CD4-positive, alpha-beta T cell treated with Interferon alpha-2 for 1 hour (primary cell): ENCODE results near the gene ZNF688.
"Not testable (repeated sequence)": the region's sequence is repeated elsewhere in the genome, so short reads cannot be mapped to it uniquely, and the experiment has no call there.

Source experiments
- DNase-seq, 2 donors: peaks; one replicate each; pipeline ENCODE4 v3.0.0-alpha.2; 2020 to 2022

ZNF688 gene

DNA sequence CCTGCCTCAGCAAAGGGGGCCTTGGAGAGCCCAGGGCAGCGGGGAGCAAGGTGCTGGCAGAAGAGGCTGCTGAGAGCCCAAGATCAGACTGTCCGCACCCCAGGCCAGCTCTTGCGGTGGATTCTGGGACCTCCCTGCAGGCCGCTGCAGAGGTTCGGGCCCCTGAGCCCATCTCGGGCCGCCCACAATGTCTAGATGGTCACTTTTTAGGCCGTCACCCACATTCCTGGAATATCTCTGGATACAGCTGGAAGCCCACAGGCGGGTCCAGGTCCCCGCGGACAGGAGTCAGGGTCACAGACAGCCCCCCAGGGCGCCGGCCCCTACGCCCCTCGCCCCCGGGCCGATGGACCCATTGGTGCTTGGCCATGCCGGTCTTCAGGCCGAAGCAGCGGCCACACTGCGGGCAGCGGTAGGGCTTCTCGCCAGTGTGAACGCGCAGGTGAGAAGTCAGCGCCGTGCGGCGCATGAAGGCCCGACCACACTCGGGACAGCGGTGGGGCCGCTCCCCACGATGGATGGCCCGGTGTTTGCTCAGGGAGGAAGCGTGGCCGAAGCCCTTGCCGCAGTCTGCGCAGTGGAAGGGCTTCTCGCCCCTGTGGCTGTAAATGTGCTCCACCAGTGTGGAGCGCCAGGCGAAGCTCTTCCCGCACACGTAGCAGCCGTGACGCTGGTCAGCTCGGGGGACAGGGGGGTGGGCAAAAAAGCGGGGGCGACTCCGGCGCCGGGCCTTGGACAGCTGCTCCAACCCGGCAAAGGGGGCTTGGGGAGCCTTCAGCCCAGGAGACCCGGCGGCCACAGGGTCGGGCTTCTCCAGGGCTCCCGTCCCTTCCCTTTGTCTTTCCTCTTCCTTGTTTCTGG lies 39.0 kb downstream of the ZNF688 start:
- DNase-seq, result no peak

DNA sequence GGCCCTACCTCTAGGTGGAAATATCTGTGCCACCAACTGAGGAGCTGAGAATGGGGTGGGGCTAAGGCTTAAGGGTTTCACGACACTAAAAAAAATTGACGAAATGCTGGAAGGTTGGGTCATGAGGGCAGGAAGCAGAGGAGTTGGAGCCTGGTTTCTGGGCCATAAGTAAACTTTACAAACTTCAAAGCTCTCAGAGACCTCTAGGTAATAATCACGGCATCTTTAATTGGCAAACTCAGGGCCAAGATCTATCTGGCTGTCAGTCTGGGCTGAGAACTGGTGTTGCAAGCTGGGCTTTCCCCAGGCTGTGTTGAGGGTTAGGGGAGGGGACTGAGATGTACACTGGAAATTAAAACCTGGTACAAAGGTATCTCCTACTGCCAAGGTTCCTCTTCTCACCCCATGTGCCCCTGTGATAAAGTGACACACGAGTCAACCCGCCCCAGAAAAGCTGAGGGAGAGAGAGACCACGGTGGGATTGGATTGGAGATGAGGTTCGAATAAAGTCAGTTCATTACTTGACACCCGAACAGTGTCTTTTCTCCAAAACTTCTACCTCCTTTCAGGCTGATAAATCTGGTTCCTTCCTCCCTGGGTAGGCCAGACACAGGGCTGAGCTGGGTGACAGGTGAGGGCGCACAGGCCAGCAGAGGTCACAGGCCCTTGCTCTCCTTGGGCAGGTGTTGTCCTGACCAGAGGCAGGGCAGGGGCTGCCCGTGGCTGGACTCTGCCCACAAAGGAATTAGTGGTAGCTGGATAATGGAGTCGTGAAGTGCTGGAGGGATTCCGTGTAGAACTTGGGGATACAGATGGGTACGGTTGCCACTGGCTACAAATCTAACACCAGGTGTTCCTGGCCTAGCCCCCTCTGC lies 41.1 kb downstream of the ZNF688 start:
- peak in 1 of 2 donors; percentile 44 for DNase-seq

DNA sequence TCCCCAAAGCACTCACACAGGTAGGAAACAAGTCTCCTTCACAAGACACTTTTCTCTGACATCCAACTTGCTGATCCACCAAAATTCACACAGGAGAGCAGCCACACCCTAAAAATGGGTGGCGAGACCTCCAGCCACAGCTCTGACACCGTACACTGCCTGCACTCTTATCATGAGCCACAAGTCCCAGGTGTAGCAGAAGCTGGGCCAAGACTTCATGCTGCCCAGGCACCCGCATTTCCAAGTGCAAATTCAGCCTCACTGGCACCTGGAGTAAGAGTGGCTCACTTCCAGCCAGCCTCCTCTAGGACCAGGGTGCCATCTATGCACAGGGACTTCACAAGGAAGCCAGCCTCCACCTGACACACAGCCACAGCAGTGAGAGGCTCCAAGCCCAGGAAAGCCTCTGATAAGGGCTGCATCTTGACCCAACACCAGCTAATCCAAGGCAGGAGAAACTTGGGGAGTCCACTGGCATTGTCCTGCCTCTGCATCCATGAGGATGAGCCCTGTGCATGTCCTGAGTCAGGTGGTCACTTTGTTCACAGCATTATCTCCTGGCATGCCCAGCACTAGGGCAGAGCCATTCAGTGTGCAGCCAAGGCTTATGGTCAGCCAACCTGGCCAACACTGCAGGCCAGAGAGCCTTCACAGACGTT lies 42.6 kb downstream of the ZNF688 start:
- DNase-seq, result no peak

DNA sequence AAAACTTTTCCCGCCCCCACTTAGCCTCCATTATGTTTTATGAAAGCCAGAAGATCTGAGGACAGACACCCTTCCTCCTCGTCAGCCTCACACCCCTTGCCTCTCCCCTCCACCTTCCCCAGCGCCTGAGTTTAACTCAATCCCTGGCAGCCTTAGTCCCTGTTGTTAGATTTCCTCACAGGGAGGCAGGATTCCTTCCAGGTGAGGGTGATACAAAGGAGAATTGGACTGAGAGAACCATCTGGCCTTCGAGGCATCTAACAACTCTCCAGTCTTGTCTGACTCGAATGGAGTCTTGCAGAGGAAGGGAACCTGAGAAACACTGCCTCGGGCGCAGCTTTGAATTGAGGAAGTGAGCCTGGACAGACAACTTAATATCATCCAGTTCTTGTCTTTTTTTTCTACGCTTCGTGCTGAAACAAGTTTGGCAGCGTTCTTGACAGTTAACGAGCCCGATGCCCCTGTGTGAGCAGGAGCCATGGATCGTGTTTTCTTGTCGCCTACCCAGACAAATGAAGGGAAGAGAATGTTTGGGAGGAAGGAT lies 43.8 kb downstream of the ZNF688 start:
- peak in 1 of 2 donors; percentile 34 for DNase-seq

DNA sequence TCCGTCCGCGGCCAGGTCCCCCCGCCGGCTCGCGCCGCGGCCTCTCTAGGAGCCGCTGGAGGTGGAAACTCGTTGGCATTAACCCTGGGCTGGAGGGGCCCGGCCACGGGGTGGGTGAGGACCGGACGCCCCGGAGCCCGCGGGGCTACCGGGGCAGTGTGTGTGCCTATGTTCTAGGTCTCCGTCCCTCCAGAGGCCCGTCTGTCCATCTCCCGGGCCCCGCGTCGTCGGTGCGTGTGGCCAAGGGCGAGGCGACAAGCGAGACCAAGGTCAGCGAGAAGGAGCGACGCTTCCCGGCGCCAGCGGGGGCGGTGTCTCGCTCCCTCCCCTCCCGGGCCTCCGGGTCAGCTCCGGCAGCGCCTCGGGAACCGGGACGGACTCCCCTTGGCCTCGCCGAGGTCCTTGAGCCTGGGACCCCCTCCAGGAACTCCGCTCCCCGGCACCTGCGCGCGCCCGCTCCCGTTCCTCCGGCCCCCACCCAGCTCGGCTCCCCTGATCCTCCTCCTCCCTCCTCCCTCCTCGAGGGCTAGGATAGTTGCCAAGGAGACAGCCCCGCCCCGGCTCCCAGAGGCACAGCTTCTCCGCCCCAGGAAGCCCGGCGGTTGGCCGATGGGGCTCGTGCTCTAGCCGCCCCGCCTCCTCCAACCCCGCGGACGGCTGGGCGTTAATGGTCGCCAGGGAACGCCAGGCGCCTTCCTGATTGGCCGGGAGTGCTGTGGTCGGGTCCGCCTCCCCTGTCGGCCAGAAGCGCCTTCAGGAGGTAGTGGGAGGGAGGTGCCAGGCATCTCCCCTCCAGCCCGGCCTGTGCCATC lies 44.5 kb downstream of the ZNF688 start:
- peak; percentile 92 to 94 for DNase-seq

DNA sequence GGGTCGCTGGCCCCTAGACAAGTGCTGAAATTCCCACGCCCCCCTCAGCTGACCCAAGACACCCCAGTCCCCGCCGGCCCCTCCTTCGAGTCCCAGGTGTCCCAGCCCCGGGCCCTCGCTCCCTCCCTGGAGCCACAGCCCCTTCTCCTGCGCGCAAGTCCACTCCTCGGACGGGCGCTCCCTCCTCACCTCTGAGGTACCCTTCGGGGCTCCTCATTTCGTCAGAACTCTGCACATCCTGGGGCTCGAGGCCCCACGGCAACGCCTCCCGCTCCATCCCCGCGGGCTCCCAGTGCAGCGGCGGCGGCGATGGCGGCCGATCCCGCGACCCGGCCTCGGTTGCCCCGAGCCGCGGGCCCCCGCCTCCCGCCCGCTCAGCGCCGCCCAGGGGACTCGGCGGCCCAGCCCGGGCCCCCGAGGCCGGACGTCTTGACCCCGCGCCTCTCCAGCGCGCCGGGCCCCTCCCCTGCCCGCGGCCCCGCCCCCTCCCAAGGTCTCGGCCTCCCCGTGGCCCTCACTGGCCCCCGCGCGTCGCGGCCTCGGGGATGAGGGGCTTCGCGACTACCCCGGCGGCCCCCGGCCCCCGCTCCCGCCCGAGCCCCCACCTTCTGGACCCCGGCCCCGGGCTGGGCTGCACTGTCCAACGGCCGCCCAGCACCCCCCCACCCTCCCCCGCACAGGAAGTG lies 45.2 kb downstream of the ZNF688 start, which contains the start of gene ZNF768:
TSS of gene ZNF768 (minus strand) at position 430 of the 686 bp plus-strand sequence. CDS start at position 277, 153 bp downstream.
- no peak for DNase-seq

DNA sequence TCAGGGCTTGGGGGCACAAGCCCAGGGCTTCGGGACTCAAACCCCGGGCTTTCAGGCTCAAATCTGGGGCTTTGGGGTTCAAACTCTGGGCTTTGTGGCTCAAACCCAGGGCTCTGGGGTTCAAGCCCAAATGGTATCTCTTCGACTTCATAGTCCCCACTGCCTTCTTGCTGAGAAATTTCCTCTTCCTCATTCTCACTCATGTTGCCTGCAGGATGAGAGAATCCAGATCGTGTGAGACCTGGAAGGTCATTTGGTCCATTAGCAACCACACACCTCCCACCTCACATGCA lies 45.7 kb downstream of the ZNF688 start:
- DNase-seq, result no peak

DNA sequence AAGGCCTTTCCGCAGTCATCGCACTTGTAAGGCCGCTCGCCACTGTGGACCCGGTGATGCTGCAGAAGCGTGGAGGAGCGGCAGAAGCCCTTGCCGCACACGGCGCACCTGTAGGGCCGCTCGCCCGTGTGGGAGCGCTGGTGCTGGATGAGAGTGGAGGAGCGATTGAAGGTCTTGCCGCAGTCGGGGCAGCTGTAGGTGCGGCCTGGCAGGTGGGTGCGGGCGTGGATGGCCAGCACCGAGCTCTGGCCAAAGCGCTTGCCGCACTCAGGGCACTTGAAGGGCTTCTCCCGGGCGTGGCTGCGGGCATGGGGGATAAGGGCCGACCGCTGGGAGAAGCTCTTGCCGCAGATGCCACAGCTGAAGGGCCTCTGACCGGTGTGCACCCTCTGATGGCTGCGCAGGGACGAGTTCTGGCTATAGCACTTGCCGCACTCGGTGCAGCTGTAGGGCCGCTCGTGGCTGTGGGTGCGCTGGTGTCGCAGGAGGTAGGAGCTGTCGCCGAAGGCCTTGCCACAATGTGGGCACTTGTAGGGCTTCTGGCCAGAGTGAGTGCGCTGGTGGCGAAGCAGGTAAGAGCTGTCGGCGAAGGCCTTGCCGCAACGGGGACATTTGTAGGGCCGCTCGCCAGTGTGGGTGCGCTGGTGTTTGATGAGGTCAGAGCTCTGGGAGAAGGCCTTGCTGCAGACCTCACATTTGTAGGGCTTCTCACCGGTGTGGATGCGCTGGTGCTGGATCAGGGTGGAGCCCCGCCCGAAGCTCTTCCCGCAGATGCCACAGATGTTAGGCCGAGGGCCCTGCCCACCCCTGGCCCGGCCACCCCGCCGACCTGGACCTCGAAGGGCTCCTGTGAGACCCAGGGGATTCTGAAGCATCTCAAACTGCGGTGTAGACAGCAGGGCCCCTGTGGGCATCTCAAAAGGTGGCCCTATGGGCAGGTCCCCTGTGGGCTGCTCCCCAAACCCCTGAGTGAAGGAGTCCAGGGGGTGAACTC lies 46.6 kb downstream of the ZNF688 start:
- DNase-seq, result no peak

DNA sequence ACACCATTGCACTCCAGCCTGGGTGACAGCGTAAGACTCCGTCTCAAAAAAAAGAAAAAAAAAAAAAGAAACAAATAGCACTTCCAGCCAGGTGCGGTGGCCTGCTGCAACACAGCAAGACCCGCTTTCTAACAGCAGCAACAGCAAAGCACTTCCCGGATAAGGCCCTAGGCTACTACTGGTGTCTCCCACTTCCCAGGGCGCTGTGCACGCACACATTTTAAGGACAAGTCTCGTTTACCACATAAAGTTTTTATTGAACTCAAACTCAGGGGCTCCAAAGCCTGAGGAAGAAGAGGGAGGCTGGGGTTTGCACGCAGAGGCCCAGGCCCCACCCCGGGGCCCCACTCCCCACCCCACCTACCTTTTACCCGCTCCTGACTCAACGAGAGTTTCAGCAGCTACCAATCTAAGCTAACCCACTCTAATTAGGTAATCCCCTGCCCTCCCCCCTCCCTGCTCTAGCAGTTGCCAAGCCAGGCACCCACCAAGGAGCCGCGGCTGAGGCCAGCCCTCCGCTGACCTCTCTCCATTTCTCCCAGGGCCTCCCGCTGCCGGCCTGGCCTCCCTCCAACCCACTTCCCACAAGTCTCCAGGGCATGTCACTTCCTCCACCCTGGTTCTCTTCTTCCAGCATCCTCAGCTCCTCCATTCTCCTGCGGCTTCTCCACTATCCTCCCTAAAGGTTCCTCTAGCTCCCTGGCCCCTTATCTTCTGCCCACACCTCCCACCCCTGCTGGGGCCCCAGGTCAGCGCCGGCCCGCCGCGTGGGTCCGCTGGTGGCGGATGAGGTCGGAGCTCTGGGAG lies 47.5 kb downstream of the ZNF688 start:
- DNase-seq, result no peak

DNA sequence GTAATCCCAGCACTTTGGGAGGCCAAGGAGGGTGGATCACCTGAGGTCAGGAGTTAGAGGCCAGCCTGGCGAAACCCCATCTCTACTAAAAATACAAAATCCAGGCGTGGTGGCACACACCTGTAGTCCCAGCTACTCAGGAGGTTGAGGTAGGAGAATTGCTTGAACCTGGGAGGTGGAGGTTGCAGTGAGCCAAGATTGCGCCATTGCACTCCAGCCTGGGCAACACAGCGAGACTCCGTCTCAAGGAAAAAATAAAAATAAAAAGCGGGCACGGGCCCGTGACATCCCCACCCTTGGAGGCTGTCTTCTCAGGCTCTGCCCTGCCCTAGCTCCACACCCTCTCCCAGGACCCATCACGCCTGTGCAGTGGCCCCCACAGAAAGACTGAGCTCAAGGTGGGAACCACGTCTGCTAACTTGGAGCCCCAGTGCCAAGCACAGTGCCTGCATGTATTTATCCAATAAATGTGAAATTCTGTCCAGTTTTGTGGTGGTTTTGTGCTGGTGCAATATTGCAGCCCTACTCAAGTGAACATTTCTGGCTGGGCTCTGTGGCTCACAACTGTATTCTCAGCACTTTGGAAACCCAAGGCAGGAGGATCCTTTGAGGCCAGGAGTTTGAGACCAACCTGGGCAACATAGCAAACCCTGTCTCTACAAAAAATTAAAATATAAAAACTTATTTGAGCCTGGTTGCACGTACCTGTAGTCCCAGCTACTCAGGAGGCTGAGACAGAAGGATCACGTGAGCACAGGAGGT lies 48.6 kb downstream of the ZNF688 start:
- DNase-seq, result not testable (repeated sequence)

DNA sequence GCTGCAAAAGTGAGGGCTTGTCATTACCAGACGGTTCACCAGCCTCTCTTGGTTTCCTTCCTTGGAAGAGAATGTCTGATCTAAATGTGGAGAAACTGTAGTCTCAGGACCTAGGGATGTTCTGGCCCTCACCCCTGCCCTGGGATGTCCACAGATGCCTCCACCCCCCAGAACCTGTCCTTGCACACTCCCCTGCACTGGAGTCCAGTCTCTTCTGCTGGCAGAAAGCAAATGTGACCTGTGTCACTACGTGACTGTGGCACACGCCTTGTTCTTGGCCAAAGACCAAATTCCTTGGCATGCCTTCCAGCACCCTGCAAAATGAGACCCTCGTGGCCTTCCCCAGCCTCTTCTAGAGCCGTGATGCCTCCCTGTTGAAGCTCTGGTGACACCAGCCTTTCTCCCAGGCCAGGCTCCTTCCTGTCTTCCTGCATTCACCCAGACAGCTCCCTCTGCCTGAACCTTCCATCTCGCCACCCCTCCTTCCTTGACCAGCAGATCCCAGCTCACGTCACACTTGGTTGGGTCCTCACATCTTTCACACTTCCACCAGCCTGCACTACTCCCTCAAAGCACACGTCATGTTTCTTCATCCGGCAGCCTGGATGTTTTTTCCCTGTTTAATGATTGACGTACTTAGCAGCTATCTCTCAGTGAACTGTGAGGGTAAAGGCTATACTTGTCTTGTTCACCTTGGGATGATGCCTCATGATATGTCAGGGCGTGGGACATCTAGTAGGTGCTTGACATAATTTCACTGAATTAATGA lies 49.5 kb downstream of the ZNF688 start:
- no peak for DNase-seq

DNA sequence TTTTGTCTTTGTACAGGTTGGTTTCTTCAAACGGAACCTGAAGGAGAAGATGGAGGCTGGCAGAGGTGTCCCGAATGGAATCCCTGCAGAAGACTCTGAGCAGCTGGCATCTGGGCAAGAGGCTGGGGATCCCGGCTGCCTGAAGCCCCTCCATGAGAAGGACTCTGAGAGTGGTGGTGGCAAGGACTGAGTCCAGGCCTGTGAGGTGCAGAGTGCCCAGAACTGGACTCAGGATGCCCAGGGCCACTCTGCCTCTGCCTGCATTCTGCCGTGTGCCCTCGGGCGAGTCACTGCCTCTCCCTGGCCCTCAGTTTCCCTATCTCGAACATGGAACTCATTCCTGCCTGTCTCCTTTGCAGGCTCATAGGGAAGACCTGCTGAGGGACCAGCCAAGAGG lies 50.0 kb downstream of the ZNF688 start:
- DNase-seq, result no peak
